ENCODE results near the gene HDAC4.

The HDAC4 gene

GRCh38 chr2:239160226-239161143 lies 240.3 kb downstream of the HDAC4 start:
- DNase-seq = no peak

GRCh38 chr2:239159476-239159911 lies 241.3 kb downstream of the HDAC4 start:
- DNase-seq = no peak

GRCh38 chr2:239158641-239159475 lies 242.0 kb downstream of the HDAC4 start:
- DNase-seq = no peak

GRCh38 chr2:239157771-239158170 lies 243.0 kb downstream of the HDAC4 start:
- no peak for DNase-seq

GRCh38 chr2:239157269-239157668 lies 243.6 kb downstream of the HDAC4 start:
- DNase-seq = no peak

- DNase-seq = no peak
Measured at GRCh38 chr2:239156516-239157265, 244.1 kb downstream of the HDAC4 start.

GRCh38 chr2:239155806-239156480 lies 244.9 kb downstream of the HDAC4 start:
- no peak for DNase-seq

GRCh38 chr2:239154971-239155805 lies 245.6 kb downstream of the HDAC4 start:
- DNase-seq = no peak

GRCh38 chr2:239153806-239154591 lies 246.8 kb downstream of the HDAC4 start:
- no peak for DNase-seq

GRCh38 chr2:239152916-239153305 lies 247.9 kb downstream of the HDAC4 start:
- DNase-seq = no peak

GRCh38 chr2:239152239-239152915 lies 248.4 kb downstream of the HDAC4 start:
- DNase-seq = no peak

GRCh38 chr2:239151201-239152131 lies 249.4 kb downstream of the HDAC4 start:
- no peak for DNase-seq

- DNase-seq = no peak
Measured at GRCh38 chr2:239150125-239151011, 250.5 kb downstream of the HDAC4 start.

GRCh38 chr2:239149501-239149900 lies 251.3 kb downstream of the HDAC4 start:
- no peak for DNase-seq

GRCh38 chr2:239148495-239149200 lies 252.2 kb downstream of the HDAC4 start:
- DNase-seq = no peak

- no peak for DNase-seq
Measured at GRCh38 chr2:239147376-239147775, 253.4 kb downstream of the HDAC4 start.

GRCh38 chr2:239146741-239147181 lies 254.1 kb downstream of the HDAC4 start:
- no peak for DNase-seq
